ENCODE data around the gene ARHGAP30. TPM values are rescaled to one million over a fixed set of nuclear protein-coding genes. Genes with fewer than 3 reads are reported as not detected.

Gene ARHGAP30
- total and polyA plus RNA-seq, 7 experiments from 2014 or later = 128 to 291 (median 235) TPM

- Mint-ChIP-seq H3K4me3 (no peak overlapping the region), H3K9me3 (no peaks in the 10 kb centered on the region), H3K4me1 (peaks cover 19 to 33% (median 24%) of the 10 kb centered on the region in 7 donors), H3K36me3 (peaks cover 0 to 3% (median 0%) of the 10 kb centered on the region in 5 donors), H3K27ac (peak overlapping the region in 2 of 9 donors; percentile 47 to 70), H3K27me3 (no peaks in the 10 kb centered on the region)
- ATAC-seq (no peak), DNase-seq (no peak)
- intact Hi-C loops (cut with micrococcal nuclease) = no loop called here
- POLR2A ChIA-PET = interaction anchor here (0.7 to 1.4 kb wide), 2 partner anchors 11 to 195 kb away, joined by 3 read pairs; no protein-coding TSS in a partner anchor
- Histone ChIP-seq H3K27ac (ENCODE audit: low read depth, low read length) (no peak overlapping the region), H3K36me3 (ENCODE audit: control insufficient read depth in 2 of 3, insufficient read depth in 3 of 3, low read length in 3 of 3) (no peaks in the 10 kb centered on the region), H3K27me3 (ENCODE audit: control insufficient read depth in 2 of 2, insufficient read depth in 2 of 2, low read length in 2 of 2) (no peaks in the 10 kb centered on the region), H3K4me1 (ENCODE audit: control insufficient read depth in 2 of 2, insufficient read depth in 2 of 2, low read length in 2 of 2) (peaks cover 10 to 24% of the 10 kb centered on the region in 2 donors), H3K9me3 (ENCODE audit: control insufficient read depth in 2 of 3, low read length in 3 of 3) (no peaks in the 10 kb centered on the region), H3K4me3 (ENCODE audit: low read length) (no peak overlapping the region)
- CTCF ChIA-PET = no interaction called here
These were observed 60.7 kb downstream of the ARHGAP30 start for GRCh38 chr1:161008869-161009510.

GRCh38 chr1:161007369-161007768, 62.3 kb downstream of the ARHGAP30 start:
- Mint-ChIP-seq H3K4me3 (no peak overlapping the region), H3K9me3 (no peaks in the 10 kb centered on the region), H3K4me1 (peaks cover 7 to 19% (median 12%) of the 10 kb centered on the region in 7 donors), H3K27me3 (no peaks in the 10 kb centered on the region), H3K27ac (no peak overlapping the region), H3K36me3 (peaks cover 0 to 3% (median 0%) of the 10 kb centered on the region in 5 donors)
- Histone ChIP-seq H3K4me1 (ENCODE audit: control insufficient read depth in 2 of 2, insufficient read depth in 2 of 2, low read length in 2 of 2) (peaks cover 0 to 10% of the 10 kb centered on the region in 2 donors), H3K9me3 (ENCODE audit: control insufficient read depth in 2 of 3, low read length in 3 of 3) (no peaks in the 10 kb centered on the region), H3K36me3 (ENCODE audit: control insufficient read depth in 2 of 3, insufficient read depth in 3 of 3, low read length in 3 of 3) (no peaks in the 10 kb centered on the region), H3K27ac (ENCODE audit: low read depth, low read length) (no peak overlapping the region), H3K4me3 (ENCODE audit: low read length) (no peak overlapping the region), H3K27me3 (ENCODE audit: control insufficient read depth in 2 of 2, insufficient read depth in 2 of 2, low read length in 2 of 2) (no peaks in the 10 kb centered on the region)
- ATAC-seq (no peak), DNase-seq (no peak)
- intact Hi-C loops (cut with micrococcal nuclease) = no loop called here
- ChIA-PET CTCF (interaction anchor here (0.6 to 1.2 kb wide), 2 partner anchors 16 to 85 kb away, joined by 3 read pairs; no protein-coding TSS in a partner anchor), POLR2A (interaction anchor here (0.6 to 1.4 kb wide), 5 partner anchors 9 to 382 kb away, joined by 3 to 5 read pairs (median 4); partner anchors contain the start of gene TSTD1)

GRCh38 chr1:161006563-161006962, 63.1 kb downstream of the ARHGAP30 start:
- Mint-ChIP-seq H3K27me3 (no peaks in the 10 kb centered on the region), H3K4me1 (peaks cover 2 to 14% (median 7%) of the 10 kb centered on the region in 7 donors), H3K4me3 (no peak overlapping the region), H3K9me3 (no peaks in the 10 kb centered on the region), H3K27ac (peak overlapping the region in 2 of 9 donors; percentile 28 to 62), H3K36me3 (peaks cover 0 to 6% (median 0%) of the 10 kb centered on the region in 5 donors)
- Histone ChIP-seq H3K27me3 (ENCODE audit: control insufficient read depth in 2 of 2, insufficient read depth in 2 of 2, low read length in 2 of 2) (no peaks in the 10 kb centered on the region), H3K9me3 (ENCODE audit: control insufficient read depth in 2 of 3, low read length in 3 of 3) (no peaks in the 10 kb centered on the region), H3K4me1 (ENCODE audit: control insufficient read depth in 2 of 2, insufficient read depth in 2 of 2, low read length in 2 of 2) (peaks cover 0 to 2% of the 10 kb centered on the region in 2 donors), H3K4me3 (ENCODE audit: low read length) (no peak overlapping the region), H3K36me3 (ENCODE audit: control insufficient read depth in 2 of 3, insufficient read depth in 3 of 3, low read length in 3 of 3) (no peaks in the 10 kb centered on the region), H3K27ac (ENCODE audit: low read depth, low read length) (no peak overlapping the region)
- ChIA-PET CTCF (interaction anchor here (0.7 to 1.2 kb wide), 2 partner anchors 16 to 326 kb away, joined by 3 read pairs; no protein-coding TSS in a partner anchor), POLR2A (interaction anchor here (0.6 kb wide), 2 partner anchors 10 to 381 kb away, joined by 4 read pairs; no protein-coding TSS in a partner anchor)
- intact Hi-C loops (cut with micrococcal nuclease) = no loop called here
- ATAC-seq (no peak), DNase-seq (no peak)

- H3K27ac Mint-ChIP-seq = peak overlapping the region in 1 of 9 donors; percentile 53
- ATAC-seq = no peak
- Histone ChIP-seq H3K4me1 (ENCODE audit: control insufficient read depth in 2 of 2, insufficient read depth in 2 of 2, low read length in 2 of 2) (no peaks in the 10 kb centered on the region), H3K9me3 (ENCODE audit: control insufficient read depth in 2 of 3, low read length in 3 of 3) (no peaks in the 10 kb centered on the region), H3K27me3 (ENCODE audit: control insufficient read depth in 2 of 2, insufficient read depth in 2 of 2, low read length in 2 of 2) (no peaks in the 10 kb centered on the region), H3K36me3 (ENCODE audit: control insufficient read depth in 2 of 3, insufficient read depth in 3 of 3, low read length in 3 of 3) (peaks cover 0 to 33% (median 12%) of the 10 kb centered on the region in 3 experiments), H3K27ac (ENCODE audit: low read depth, low read length) (no peak overlapping the region), H3K4me3 (ENCODE audit: low read length) (no peak overlapping the region)
- H3K9me3 Mint-ChIP-seq = no peaks in the 10 kb centered on the region
- DNase-seq = no peak
- ChIA-PET CTCF (interaction anchor here (1.7 kb wide), 1 partner anchor 37 kb away, joined by 4 read pairs; the partner anchor contains the start of gene TSTD1), POLR2A (no interaction called here)
- no peaks in the 10 kb centered on the region for H3K27me3 Mint-ChIP-seq
- H3K4me3 Mint-ChIP-seq = no peak overlapping the region
- intact Hi-C loops (cut with micrococcal nuclease) = no loop called here
- peaks cover 1 to 43% (median 10%) of the 10 kb centered on the region in 5 donors for H3K36me3 Mint-ChIP-seq
- peaks cover 7 to 15% (median 12%) of the 10 kb centered on the region in 7 donors for H3K4me1 Mint-ChIP-seq
These were observed 68.2 kb downstream of the ARHGAP30 start for GRCh38 chr1:161001525-161001924.

GRCh38 chr1:161000736-161001480, 68.8 kb downstream of the ARHGAP30 start:
- intact Hi-C loops (cut with micrococcal nuclease) = no loop called here
- CTCF ChIA-PET = interaction anchor here (0.5 to 7.8 kb wide), 5 partner anchors 9 to 98 kb away, joined by 3 to 123 read pairs (median 4); partner anchors contain the start of genes KLHDC9 and TSTD1
- Mint-ChIP-seq H3K36me3 (peaks cover 1 to 41% (median 10%) of the 10 kb centered on the region in 5 donors), H3K4me1 (peaks cover 6 to 12% (median 9%) of the 10 kb centered on the region in 7 donors), H3K27me3 (no peaks in the 10 kb centered on the region), H3K9me3 (no peaks in the 10 kb centered on the region), H3K27ac (peak overlapping the region in 1 of 9 donors; percentile 52), H3K4me3 (no peak overlapping the region)
- Histone ChIP-seq H3K27me3 (ENCODE audit: control insufficient read depth in 2 of 2, insufficient read depth in 2 of 2, low read length in 2 of 2) (no peaks in the 10 kb centered on the region), H3K4me1 (ENCODE audit: control insufficient read depth in 2 of 2, insufficient read depth in 2 of 2, low read length in 2 of 2) (no peaks in the 10 kb centered on the region), H3K4me3 (ENCODE audit: low read length) (no peak overlapping the region), H3K9me3 (ENCODE audit: control insufficient read depth in 2 of 3, low read length in 3 of 3) (no peaks in the 10 kb centered on the region), H3K36me3 (ENCODE audit: control insufficient read depth in 2 of 3, insufficient read depth in 3 of 3, low read length in 3 of 3) (peaks cover 0 to 33% (median 12%) of the 10 kb centered on the region in 3 experiments), H3K27ac (ENCODE audit: low read depth, low read length) (no peak overlapping the region)
- no peak for ATAC-seq
- DNase-seq = no peak
- POLR2A ChIA-PET = interaction anchor here (0.9 kb wide), 1 partner anchor 12 kb away, joined by 3 read pairs; no protein-coding TSS in a partner anchor

GRCh38 chr1:160999376-160999775, 70.3 kb downstream of the ARHGAP30 start:
- no peaks in the 10 kb centered on the region for H3K27me3 Mint-ChIP-seq
- ATAC-seq = no peak
- ChIA-PET CTCF (interaction anchor here (0.9 to 7.8 kb wide), 2 partner anchors 100 to 118 kb away, joined by 3 to 123 read pairs; partner anchors contain the start of gene KLHDC9), POLR2A (interaction anchor here (0.9 kb wide), 1 partner anchor 99 kb away, joined by 5 read pairs; the partner anchor contains the start of gene KLHDC9)
- peaks cover 1 to 41% (median 10%) of the 10 kb centered on the region in 5 donors for H3K36me3 Mint-ChIP-seq
- no peak overlapping the region for H3K27ac Mint-ChIP-seq
- intact Hi-C loops (cut with micrococcal nuclease) = no loop called here
- no peak for DNase-seq
- H3K4me3 Mint-ChIP-seq = no peak overlapping the region
- Histone ChIP-seq H3K4me1 (ENCODE audit: control insufficient read depth in 2 of 2, insufficient read depth in 2 of 2, low read length in 2 of 2) (no peaks in the 10 kb centered on the region), H3K27ac (ENCODE audit: low read depth, low read length) (no peak overlapping the region), H3K36me3 (ENCODE audit: control insufficient read depth in 2 of 3, insufficient read depth in 3 of 3, low read length in 3 of 3) (peaks cover 0 to 33% (median 12%) of the 10 kb centered on the region in 3 experiments), H3K9me3 (ENCODE audit: control insufficient read depth in 2 of 3, low read length in 3 of 3) (no peaks in the 10 kb centered on the region), H3K4me3 (ENCODE audit: low read length) (no peak overlapping the region), H3K27me3 (ENCODE audit: control insufficient read depth in 2 of 2, insufficient read depth in 2 of 2, low read length in 2 of 2) (no peaks in the 10 kb centered on the region)
- H3K9me3 Mint-ChIP-seq = no peaks in the 10 kb centered on the region
- peaks cover 6 to 12% (median 9%) of the 10 kb centered on the region in 7 donors for H3K4me1 Mint-ChIP-seq

All from naive thymus-derived CD4-positive, alpha-beta T cell (primary cell).